Measurements from ENCODE around the gene RHBDL3.
"Not testable (repeated sequence)": the region's sequence is repeated elsewhere in the genome, so short reads cannot be mapped to it uniquely, and the experiment has no call there.

Gene RHBDL3

GRCh38 chr17:32323811-32324491 is 58.3 kb downstream of the RHBDL3 start:
- no peak for DNase-seq (ENCODE audit: low spot score)

- no peak for DNase-seq (ENCODE audit: low spot score)
Measured at GRCh38 chr17:32327911-32328310, 62.3 kb downstream of the RHBDL3 start.

DNA sequence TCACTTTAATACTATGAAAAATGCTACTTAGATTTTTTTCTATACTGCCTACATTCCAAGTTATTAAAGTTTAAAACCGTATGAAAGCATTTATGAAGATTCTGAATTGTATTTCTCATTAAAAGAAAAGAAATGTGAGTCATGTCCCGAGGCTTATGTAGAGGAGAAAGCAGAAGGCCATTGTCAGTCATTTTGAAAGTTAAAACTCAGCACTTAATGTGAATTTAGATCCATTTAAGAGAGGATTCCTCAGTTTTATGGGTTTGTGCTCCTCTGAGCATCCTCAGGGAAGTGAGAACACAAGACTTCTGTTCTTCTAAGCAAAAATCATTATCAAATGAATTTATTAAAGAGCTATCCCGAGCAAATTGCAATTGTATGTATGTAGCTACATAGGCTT is 64.5 kb downstream of the RHBDL3 start:
- DNase-seq (ENCODE audit: low spot score) = no peak

GRCh38 chr17:32331243-32332040 is 65.8 kb downstream of the RHBDL3 start:
- no peak for DNase-seq (ENCODE audit: low spot score)

GRCh38 chr17:32333187-32333586 is 67.6 kb downstream of the RHBDL3 start:
- no peak for DNase-seq (ENCODE audit: low spot score)

DNA sequence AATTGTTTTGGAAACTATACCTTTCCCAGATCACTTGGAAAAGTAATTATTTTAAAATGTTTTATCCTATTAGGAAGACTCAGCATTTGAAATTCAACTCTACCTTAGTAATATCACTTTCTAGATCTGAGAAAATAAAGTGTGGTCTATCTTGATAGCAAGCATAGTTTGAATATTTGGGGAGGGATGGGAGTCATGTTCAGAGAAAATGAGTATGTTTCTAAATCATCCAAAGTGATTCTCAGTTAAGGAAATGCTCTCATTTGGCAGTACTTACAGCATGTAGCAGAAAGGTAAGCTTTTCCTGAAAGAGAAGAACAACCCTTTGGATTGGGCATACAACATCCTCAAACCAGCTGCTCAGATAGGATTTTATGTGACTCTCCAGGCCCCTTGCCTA is 69.4 kb downstream of the RHBDL3 start:
- no peak for DNase-seq (ENCODE audit: low spot score)

DNA sequence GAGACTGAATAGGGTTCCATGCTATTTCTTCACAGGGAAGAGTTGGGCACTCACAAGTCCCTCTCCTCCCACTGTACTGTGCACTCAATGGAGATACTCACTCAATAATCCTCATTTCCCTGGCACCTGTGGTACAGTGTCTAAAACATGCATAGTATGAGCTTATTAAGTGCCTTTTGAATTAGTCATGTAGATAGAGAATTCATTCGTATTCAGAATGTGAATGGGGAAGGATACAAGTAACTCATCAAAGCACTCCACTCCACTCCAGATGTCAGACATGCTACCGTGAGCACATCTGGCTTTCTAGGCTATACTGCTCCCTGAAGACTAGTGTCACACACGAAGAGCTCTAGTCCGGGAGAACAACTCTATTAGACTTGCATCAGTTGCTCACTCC is 70.1 kb downstream of the RHBDL3 start:
- DNase-seq (ENCODE audit: low spot score) = no peak

DNA sequence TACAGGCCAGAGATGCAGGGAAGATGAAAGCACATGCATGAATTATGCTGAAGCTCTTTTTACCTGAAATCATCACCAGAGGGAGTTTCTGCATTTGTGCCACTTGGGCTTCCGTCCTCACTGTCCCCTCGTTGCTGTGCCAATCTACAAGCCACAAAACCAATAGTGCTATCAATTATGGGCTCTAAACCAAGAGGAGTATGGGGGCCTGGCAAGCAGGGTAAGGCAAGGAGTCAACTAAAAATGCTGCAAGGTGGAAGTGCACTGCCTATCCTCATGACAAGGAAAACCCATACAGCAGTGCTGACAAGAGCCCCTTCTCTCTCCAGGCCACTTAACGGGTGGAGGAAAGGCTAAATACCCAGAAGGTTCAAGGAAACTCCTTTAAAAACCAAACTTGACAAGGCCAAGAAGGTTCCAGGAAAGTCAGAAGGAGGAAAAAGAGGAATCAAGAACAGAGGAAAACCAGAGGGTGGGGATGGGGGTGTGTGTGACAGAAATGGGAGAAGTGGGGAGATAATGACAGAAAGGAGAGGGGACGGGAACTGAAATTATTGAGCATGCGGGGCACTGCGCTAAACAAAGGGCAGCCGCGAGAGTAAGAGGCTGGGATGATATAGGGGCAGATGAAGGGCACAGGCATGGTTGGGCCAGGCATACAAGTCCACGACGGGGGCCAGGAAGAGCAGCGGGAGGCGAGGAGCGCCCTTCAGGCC is 75.7 kb downstream of the RHBDL3 start:
- DNase-seq (ENCODE audit: low spot score) = peak; percentile 42

DNA sequence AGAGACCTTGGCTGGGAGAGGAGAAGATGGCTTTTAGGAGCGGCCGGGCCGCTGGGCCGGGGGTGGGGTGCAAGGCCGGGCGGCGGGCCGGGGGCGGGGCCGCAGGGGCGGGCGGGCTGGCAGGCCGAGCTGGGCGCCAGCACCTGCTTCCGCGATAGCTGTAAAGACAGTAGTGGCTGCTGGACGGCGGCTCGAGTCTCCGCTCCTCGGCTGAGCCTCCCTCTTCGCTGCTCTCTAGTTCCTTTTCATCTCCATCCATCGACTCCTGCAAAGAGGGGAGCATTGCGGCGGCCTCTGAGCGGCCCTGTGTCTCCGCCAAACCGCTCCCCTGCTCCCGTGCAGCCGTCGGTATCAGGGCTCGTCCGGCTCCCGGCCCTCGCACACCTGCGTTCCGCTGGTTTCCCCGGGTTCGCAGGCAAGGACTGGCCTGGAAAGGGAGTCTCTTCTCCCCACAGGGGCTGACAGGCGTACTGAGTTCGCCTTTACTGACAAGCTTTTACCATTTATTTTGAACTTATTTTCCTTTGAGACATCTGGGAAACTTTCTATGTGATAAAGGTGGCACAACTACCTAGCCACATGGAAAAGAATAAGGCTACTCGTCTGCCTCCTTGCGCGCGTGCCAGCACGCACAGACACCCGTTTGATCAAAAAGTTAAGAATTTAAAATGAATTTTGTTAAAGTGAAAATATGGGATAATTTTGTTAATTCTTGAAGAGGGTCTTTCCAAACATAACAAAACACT is 76.4 kb downstream of the RHBDL3 start, which contains the start of gene C17orf75:
Gene C17orf75, minus strand, starts transcription at position 317 of the 746 bp plus-strand sequence. Its CDS starts 34 bp downstream, at position 283.
- peak; percentile 79 for DNase-seq (ENCODE audit: low spot score)

- no peak for DNase-seq (ENCODE audit: low spot score)
Measured at GRCh38 chr17:32342603-32343325, 77.1 kb downstream of the RHBDL3 start.

DNA sequence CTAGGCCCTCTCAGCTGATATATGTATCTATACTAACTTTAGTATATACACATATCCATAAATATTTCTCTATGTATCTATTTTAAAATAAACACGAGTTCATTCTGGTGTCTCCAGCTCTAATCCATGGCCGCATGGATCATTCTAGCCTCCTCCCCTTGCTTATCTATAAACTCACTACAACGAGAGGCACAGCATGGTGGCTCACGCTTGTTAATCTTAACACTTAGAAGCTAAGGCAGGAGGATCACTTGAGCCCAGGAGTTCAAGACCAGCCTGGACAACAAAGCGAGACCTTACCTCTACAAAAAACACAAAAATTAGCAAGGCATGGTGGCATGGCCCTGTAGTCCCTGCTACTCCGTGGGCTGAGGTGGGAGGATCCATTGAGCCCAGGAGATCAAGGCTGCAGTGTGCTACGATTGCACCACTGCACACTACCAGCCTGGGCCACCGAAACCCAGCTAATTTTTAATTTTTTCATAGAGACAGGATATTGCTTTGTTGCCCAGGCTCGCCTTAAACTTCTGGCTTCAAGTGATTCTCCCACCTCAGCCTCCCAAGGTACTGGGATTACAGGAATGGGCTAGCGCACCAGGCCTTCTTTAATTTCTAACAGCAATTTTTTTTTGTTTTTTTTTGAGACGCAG is 80.4 kb downstream of the RHBDL3 start:
- DNase-seq (ENCODE audit: low spot score) = no peak

DNA sequence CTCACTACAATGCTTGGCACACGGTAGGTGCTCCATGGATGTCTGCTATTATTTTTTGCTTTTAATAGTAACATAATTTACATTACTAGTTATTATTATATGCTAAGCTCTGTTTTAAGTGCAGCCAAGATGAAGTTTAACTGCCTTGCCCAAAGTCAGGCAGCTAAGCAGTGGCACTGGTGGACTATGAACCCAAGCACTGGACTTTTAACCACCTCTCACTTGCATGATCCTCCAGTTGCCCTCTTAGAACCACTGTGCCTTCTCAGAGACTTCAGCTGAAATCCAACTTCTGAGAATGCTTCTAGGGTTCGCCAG is 82.8 kb downstream of the RHBDL3 start:
- DNase-seq (ENCODE audit: low spot score) = no peak

DNA sequence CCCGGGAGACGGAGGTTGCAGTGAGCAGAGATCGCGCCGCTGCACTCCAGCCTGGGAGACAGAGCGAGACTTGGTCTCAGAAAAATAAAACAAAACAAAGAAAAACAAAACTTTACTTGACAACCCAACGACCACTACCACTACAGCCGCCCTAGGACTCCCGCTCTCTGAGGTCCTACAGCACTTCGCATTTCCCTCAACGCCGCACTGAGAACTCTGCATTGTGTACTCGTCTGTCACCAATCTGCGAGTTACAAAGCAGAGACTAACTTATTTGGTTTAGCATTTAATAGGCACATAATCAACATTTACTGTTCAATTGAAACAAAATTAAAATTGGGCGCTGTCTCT is 83.8 kb downstream of the RHBDL3 start:
- no peak for DNase-seq (ENCODE audit: low spot score)

DNA sequence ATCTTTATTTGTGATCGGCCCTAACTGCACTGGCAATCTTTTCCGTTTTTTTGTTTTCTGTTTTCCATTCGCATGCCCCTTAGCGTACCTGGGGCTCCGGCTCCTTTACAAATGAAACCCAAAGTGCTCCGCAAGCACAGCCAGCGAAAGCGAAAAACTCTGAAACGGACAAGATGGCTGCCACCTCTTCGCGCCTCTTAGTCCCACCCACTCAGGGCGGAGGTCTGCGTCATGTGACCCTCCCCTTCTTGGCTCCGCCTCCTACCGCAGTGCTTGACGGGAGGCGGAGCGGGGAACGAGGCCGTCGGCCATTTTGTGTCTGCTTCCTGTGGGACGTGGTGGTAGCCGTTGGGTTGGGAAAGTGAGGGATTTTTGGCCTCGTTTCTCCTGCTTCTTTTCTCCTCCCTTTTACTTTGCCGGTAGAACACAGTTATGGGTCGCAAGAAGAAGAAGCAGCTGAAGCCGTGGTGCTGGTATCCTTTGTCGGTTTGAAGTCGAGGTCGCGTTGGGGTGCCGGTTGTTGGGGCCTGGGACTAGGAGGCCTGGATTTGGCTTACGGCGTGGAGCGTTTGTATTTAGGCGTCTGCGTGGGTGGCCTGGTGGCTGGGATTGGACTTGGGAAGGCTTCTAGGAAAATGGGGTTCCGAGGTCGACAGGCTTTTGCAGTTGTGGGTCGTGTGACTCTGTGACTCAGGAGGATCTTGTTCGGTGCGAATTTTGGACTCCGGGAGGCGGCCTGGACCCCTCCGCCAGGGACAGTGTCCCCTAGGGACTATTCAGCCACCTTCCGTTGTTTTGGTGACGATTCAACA is 84.4 kb downstream of the RHBDL3 start, which contains the start of gene ZNF207:
Gene ZNF207, plus strand, starts transcription at position 304 of the 812 bp plus-strand sequence. Its CDS starts 129 bp downstream, at position 433.
- peak; percentile 98 for DNase-seq (ENCODE audit: low spot score)

GRCh38 chr17:32350666-32351418 is 85.2 kb downstream of the RHBDL3 start:
- DNase-seq (ENCODE audit: low spot score) = peak; percentile 47

DNA sequence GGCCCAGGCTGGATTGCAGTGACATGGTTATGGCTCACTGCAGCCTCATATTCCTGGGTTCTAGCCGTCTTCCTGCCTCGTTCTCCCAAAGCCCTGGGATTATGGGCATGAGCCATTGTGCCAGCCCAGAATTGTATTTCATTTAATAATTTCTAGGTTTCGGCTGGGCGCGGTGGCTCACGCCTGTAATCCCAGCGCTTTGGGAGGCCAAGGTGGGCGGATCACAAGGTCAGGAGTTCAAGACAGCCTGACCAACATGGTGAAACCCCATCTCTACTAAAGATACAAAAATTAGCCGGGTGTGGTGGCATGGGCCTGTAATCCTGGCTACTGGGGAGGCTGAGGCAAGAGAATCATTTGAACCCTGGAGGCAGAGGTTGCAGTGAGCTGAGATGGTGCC is 87.1 kb downstream of the RHBDL3 start:
- DNase-seq (ENCODE audit: low spot score) = not testable (repeated sequence)

- DNase-seq (ENCODE audit: low spot score) = no peak
Measured at GRCh38 chr17:32355649-32356377, 90.2 kb downstream of the RHBDL3 start.

GRCh38 chr17:32356378-32356743 is 90.7 kb downstream of the RHBDL3 start:
- no peak for DNase-seq (ENCODE audit: low spot score)

- no peak for DNase-seq (ENCODE audit: low spot score)
Measured at GRCh38 chr17:32356750-32357149, 91.1 kb downstream of the RHBDL3 start.
